ENCODE measurements around the gene ZDHHC11B.

DNA sequence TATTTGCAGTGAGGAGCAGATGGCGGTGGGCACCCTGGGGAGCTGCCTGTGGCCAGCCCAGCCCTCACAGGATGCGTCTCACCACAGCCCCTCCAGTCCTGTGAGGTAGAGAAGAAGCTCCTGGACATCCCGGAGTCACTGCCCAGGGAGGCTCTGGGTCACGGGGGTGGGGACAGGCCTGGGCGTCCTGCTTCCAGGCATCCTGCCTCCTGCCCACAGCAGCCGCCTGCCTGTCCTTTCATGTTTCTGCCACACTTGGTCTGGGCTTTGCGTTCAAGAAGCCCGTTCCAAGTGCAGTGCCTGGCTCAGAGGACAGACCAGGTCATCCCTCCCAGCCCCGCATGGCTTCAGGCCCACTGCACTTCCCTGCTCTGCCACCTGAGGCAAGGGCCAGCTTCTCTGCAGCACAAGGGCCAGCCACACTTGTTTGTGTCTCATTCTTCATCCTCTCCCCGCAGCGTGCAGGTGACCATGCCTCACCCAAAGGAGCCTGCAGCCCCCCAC, 38.2 kb downstream of the ZDHHC11B start:
- TF ChIP-seq, protein P1, sequence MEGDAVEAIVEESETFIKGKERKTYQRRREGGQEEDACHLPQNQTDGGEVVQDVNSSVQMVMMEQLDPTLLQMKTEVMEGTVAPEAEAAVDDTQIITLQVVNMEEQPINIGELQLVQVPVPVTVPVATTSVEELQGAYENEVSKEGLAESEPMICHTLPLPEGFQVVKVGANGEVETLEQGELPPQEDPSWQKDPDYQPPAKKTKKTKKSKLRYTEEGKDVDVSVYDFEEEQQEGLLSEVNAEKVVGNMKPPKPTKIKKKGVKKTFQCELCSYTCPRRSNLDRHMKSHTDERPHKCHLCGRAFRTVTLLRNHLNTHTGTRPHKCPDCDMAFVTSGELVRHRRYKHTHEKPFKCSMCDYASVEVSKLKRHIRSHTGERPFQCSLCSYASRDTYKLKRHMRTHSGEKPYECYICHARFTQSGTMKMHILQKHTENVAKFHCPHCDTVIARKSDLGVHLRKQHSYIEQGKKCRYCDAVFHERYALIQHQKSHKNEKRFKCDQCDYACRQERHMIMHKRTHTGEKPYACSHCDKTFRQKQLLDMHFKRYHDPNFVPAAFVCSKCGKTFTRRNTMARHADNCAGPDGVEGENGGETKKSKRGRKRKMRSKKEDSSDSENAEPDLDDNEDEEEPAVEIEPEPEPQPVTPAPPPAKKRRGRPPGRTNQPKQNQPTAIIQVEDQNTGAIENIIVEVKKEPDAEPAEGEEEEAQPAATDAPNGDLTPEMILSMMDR (conservative IDR thresholded peaks at IDR 0.05 in 1 of 2, IDR thresholded peaks at IDR 0.05 in 1 of 2; ENCODE audit: low read depth in 1 of 2, low read length in 2 of 2): no peak
- no peak for TF ChIP-seq EZH2 (IDR thresholded peaks at IDR 0.05; ENCODE audit: low read length, missing control alignments)
